ENCODE measurements around the gene ENO2.

GRCh38 chr12:6966351-6966750 is 52.0 kb downstream of the ENO2 start:
- TF ChIP-seq CTCF (IDR thresholded peaks at IDR 0.05) (no peak), POLR2A (IDR thresholded peaks at IDR 0.05) (no peak)
